ENCODE data around the gene LETM1.

GRCh38 chr4:1804638-1805492 is 51.1 kb downstream of the LETM1 start:
- TF ChIP-seq CTCF (IDR thresholded peaks at IDR 0.05) (no peak), POLR2A (IDR thresholded peaks at IDR 0.05) (no peak)

Measured in prostate gland (tissue), 2 donors.